Measurements from ENCODE around the gene EYA4. TPM values are rescaled to one million over a fixed set of nuclear protein-coding genes. Genes with fewer than 3 reads are reported as not detected.
"Not testable (repeated sequence)": the region's sequence is repeated elsewhere in the genome, so short reads cannot be mapped to it uniquely, and the experiment has no call there.

Gene EYA4
- total RNA-seq, 1 donor from 2014 or later, result 31.4 TPM

DNA sequence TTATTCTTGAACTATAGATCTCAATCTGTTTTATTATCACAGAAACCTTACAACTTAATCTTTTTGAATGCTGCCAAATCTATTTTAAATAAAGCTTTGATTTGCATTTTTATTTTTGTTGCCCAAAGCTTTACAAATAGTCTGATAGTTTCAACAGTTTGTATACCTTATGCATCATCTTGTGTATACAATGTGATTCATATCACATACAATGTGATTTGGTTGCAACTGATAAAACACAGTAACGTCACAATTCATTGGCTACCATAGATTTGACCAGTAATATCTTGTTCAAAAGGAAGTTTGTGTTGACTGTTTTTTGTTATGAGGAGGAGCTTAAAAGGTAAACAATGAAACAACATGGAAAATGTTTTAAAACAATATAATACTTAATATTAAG is 110.9 kb downstream of the EYA4 start:
- no peak for DNase-seq

GRCh38 chr6:133353061-133353460 is 111.9 kb downstream of the EYA4 start:
- DNase-seq, result no peak

DNA sequence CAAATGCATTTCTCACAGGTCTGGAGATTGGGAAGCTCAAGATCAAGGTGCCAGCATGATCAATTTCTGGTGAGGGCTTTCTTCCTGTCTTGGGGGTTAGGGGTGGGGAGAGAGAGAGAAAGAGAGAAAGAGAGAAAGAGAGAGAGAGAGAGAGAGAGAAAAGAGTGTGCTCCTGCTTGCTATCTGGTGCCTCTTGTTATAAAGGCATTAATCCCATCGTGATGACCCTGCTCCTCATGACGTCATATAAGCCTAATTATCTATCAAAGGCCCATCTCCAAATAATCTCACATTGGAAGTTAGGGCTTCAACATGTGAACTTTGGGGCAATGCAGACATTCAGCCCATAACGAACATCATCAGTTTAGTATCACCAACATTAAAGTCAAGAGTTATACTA is 114.8 kb downstream of the EYA4 start:
- DNase-seq, result no peak

DNA sequence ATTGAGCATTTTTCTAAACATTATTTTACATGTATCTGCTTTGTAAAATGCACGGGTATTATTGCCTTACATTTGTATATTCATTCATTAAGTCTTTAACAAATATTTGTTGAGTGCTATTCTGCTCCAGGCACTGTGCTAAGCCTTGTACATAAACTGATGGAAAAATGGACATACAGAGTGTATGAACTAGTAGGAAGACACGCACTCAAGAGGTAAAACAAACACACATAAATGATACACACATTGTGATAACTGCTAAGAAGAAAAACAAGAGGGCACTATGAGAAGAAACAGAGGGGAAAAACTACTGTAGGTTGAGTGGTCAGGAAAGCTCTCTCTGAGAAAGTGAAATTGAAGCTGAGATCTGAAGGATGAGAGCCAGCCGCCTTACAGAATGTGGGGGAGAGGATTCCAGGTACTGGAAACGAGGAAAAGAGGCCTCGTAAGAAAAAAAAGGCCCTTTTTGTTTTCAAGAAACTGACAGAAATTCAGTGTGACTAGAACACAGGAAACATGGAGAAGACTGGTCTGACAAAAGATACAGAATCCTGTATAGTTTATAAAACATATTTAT is 117.5 kb downstream of the EYA4 start:
- no peak for DNase-seq

DNA sequence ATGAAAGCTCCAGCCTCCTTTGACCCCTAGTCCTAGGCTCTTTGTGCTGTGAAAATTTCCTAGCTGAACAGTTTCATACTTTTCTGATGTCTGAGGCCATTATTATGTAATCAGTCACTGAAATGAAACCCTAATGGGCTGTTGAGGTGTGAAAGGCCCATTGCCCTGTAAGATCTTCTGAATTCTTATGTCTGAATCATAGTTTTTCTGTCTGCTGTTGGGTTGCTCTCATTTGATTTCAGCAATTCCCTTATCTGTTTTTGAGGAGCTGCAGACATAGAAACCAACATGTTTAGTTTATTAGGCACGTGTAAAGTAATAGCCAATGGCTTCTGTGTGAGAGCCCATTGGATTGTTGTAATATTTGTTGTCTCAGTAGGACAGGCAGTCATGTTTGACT is 118.1 kb downstream of the EYA4 start:
- DNase-seq, result no peak

- DNase-seq, result no peak
Observed at GRCh38 chr6:133359760-133360159, 118.6 kb downstream of the EYA4 start.

DNA sequence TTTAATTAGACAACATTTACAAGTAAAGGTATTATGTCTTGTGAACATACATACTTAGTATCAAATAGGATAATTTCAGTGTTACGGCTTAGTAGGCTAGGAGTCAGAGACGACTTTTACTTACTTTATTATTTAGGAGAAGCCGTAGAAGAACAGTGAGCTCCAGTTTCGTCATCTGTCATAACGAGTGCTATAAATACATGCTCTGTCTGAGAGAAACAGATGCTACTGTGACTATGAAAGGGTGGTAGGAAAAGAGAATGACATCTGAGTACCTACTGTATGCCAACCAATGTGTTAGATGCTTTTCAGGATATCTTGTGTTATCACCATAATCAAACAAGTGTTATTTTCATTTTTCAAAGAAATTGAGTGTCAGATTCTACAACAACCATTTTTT is 119.0 kb downstream of the EYA4 start:
- peak; percentile 59 for DNase-seq

GRCh38 chr6:133362813-133363212 is 121.7 kb downstream of the EYA4 start:
- DNase-seq, result no peak

GRCh38 chr6:133368664-133369063 is 127.5 kb downstream of the EYA4 start:
- peak; percentile 42 for DNase-seq

GRCh38 chr6:133369773-133370272 is 128.7 kb downstream of the EYA4 start:
- no peak for DNase-seq

- DNase-seq, result no peak
Observed at GRCh38 chr6:133376743-133377142, 135.6 kb downstream of the EYA4 start.

- no peak for DNase-seq
Observed at GRCh38 chr6:133377219-133377618, 136.1 kb downstream of the EYA4 start.

GRCh38 chr6:133380047-133380446 is 138.9 kb downstream of the EYA4 start:
- no peak for DNase-seq

GRCh38 chr6:133380723-133381122 is 139.6 kb downstream of the EYA4 start:
- DNase-seq, result no peak

- DNase-seq, result no peak
Observed at GRCh38 chr6:133388731-133389130, 147.6 kb downstream of the EYA4 start.

DNA sequence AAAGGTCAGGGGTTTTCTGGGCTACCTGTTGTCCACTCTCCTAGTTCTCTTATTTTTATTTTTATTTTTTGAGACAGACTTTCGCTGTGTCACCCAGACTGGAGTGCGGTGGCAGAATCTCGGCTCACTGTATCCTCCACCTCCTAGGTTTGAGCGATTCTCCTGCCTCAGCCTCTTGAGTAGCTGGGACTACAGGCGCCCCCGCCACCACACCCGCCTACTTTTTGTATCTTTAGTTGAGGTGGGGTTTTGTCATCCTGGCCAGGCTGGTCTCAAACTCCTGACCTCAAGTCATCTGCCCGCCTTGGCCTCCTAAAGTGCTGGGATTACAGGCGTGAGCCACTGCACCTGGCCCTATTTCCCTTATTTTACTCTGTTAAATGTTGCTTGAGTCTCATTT is 149.0 kb downstream of the EYA4 start:
- DNase-seq, result no peak

GRCh38 chr6:133392015-133392414 is 150.9 kb downstream of the EYA4 start:
- DNase-seq, result no peak

GRCh38 chr6:133392641-133393040 is 151.5 kb downstream of the EYA4 start:
- DNase-seq, result peak; percentile 28

- DNase-seq, result peak; percentile 28
Observed at GRCh38 chr6:133393891-133394290, 152.7 kb downstream of the EYA4 start.

- peak; percentile 40 for DNase-seq
Observed at GRCh38 chr6:133394630-133395029, 153.5 kb downstream of the EYA4 start.

GRCh38 chr6:133396233-133396983 is 155.3 kb downstream of the EYA4 start:
- DNase-seq, result peak; percentile 94

DNA sequence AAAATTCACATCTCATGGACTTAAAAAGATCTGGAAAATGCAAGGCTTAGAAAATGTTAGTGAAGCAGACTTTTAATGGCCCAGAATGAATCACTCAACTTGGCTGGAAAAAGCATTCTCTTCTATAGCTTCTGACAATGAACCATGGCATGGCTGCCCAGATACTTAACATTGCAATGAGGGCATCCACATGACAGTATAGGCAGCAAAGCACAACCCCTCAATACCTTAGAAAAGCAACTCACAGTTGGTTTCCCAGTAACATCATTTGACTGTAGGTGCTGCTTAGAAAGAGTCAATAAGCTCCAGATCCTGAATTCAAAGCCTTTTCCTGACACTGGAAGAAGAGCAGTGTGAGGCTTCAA is 155.8 kb downstream of the EYA4 start:
- DNase-seq, result peak; percentile 44

- DNase-seq, result not testable (repeated sequence)
Observed at GRCh38 chr6:133397601-133398000, 156.4 kb downstream of the EYA4 start.

DNA sequence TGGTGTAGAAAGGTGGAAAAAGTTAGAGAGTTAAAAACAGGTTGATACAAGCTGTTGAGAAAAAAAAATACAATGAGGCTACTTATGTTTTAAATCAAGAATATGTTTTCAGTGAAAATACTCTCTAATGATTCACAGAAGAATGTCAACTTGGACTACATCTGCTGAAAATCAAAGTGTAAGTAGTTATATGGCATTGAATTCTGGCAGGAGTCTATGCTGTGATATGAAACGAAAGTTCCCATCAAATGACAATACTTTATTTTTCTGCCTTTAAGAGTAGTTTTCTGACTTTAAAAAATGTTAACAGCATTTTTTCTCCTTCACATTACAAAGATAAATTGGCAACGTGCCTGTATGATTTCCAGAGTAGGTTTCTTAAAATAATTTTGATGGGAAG is 158.3 kb downstream of the EYA4 start:
- no peak for DNase-seq

Measured in tongue (tissue), 2 donors.